IPS-NIHi7 (cell line): Measurements from ENCODE around the gene RGS10.

Experiments used
- DNase-seq: peaks from one replicate; pipeline ENCODE4 v3.0.0; 2012; ENCODE audit warnings: mixed read lengths; ENCODE audit errors: extremely low spot score

Gene RGS10

GRCh38 chr10:119497243-119497642 lies 45.3 kb downstream of the RGS10 start:
- no peak for DNase-seq

- DNase-seq: no peak
Measured at GRCh38 chr10:119496273-119496672, 46.2 kb downstream of the RGS10 start.

GRCh38 chr10:119495545-119495944 lies 47.0 kb downstream of the RGS10 start:
- no peak for DNase-seq

- no peak for DNase-seq
Measured at GRCh38 chr10:119495021-119495505, 47.5 kb downstream of the RGS10 start.

GRCh38 chr10:119494236-119495020 lies 48.1 kb downstream of the RGS10 start:
- DNase-seq: no peak

- DNase-seq: no peak
Measured at GRCh38 chr10:119493155-119493554, 49.4 kb downstream of the RGS10 start.

GRCh38 chr10:119491966-119492757 lies 50.4 kb downstream of the RGS10 start:
- no peak for DNase-seq

- DNase-seq: no peak
Measured at GRCh38 chr10:119489991-119490326, 52.6 kb downstream of the RGS10 start.

GRCh38 chr10:119488675-119489074 lies 53.8 kb downstream of the RGS10 start:
- no peak for DNase-seq

- no peak for DNase-seq
Measured at GRCh38 chr10:119483839-119484238, 58.7 kb downstream of the RGS10 start.

GRCh38 chr10:119483001-119483400 lies 59.5 kb downstream of the RGS10 start:
- DNase-seq: no peak

- no peak for DNase-seq
Measured at GRCh38 chr10:119481781-119482426, 60.6 kb downstream of the RGS10 start.

GRCh38 chr10:119480667-119481066 lies 61.9 kb downstream of the RGS10 start:
- DNase-seq: no peak

GRCh38 chr10:119479532-119479931 lies 63.0 kb downstream of the RGS10 start:
- DNase-seq: peak; percentile 75

GRCh38 chr10:119478811-119479341 lies 63.6 kb downstream of the RGS10 start:
- DNase-seq: no peak

GRCh38 chr10:119478111-119478802 lies 64.3 kb downstream of the RGS10 start:
- DNase-seq: no peak

- DNase-seq: no peak
Measured at GRCh38 chr10:119477444-119477843, 65.1 kb downstream of the RGS10 start.

- DNase-seq: no peak
Measured at GRCh38 chr10:119474606-119475005, 67.9 kb downstream of the RGS10 start.

GRCh38 chr10:119473771-119474170 lies 68.7 kb downstream of the RGS10 start:
- DNase-seq: no peak

GRCh38 chr10:119470920-119471702 lies 71.4 kb downstream of the RGS10 start:
- no peak for DNase-seq

GRCh38 chr10:119469846-119470245 lies 72.7 kb downstream of the RGS10 start:
- DNase-seq: no peak
